Neuronal stem cell (in vitro differentiated cells): ENCODE data around the gene RAX2. TPM values are rescaled to one million over a fixed set of nuclear protein-coding genes. Genes with fewer than 3 reads are reported as not detected.
A peak's percentile ranks its signal among the peaks of the same experiment; 100 is the strongest.

ENCODE experiments used
- DNase-seq: peaks from one replicate; pipeline ENCODE4 v3.0.0-alpha.2; 2013; ENCODE audit warnings: low spot score
- H2AFZ ChIP-seq: one replicate; pipeline ENCODE4 v1.6.1; 2013; ENCODE audit warnings: mild to moderate bottlenecking, low read length, inconsistent platforms
- H2AK5ac ChIP-seq: 2 replicates; pipeline ENCODE4 v1.6.1; 2013; ENCODE audit warnings: low read depth, mild to moderate bottlenecking, inconsistent platforms, low read length, moderate library complexity, mixed read lengths
- H2BK120ac ChIP-seq: 2 replicates; pipeline ENCODE4 v1.6.1; 2013; ENCODE audit warnings: low read depth, mild to moderate bottlenecking, inconsistent platforms, low read length, moderate library complexity, mixed read lengths
- H2BK12ac ChIP-seq: one replicate; pipeline ENCODE4 v1.6.1; 2013; ENCODE audit warnings: low read length, inconsistent platforms
- H2BK15ac ChIP-seq: 2 replicates; pipeline ENCODE4 v1.6.1; 2013; ENCODE audit warnings: mild to moderate bottlenecking, low read length, inconsistent platforms, mixed read lengths
- H2BK5ac ChIP-seq: one replicate; pipeline ENCODE4 v1.6.1; 2013; ENCODE audit warnings: inconsistent platforms, mild to moderate bottlenecking, low read length, moderate library complexity
- H3K14ac ChIP-seq: one replicate; pipeline ENCODE4 v1.6.1; 2013; ENCODE audit warnings: low read length, inconsistent platforms
- H3K18ac ChIP-seq: 2 replicates; pipeline ENCODE4 v1.6.1; 2013; ENCODE audit warnings: low read length, inconsistent platforms
- H3K23ac ChIP-seq: 2 replicates; pipeline ENCODE4 v1.6.1; 2013; ENCODE audit warnings: low read depth, mild to moderate bottlenecking, mixed read lengths, low read length, inconsistent platforms; ENCODE audit not compliant: poor library complexity
- H3K27ac ChIP-seq: replicated peaks from 3 replicates; pipeline ENCODE4 v1.5.1; 2013; ENCODE audit warnings: low read length, inconsistent platforms
- H3K27me3 ChIP-seq, 3 experiments: 2 replicates each; pipeline ENCODE4 v1.6.1; 2013; ENCODE audit warnings: low read length in 3 of 3, mild to moderate bottlenecking in 2 of 3, inconsistent platforms in 1 of 3, low read depth in 1 of 3, mixed read lengths in 1 of 3, moderate library complexity in 1 of 3; ENCODE audit not compliant: control insufficient read depth in 3 of 3, insufficient read depth in 3 of 3
- H3K36me3 ChIP-seq, 2 donors: replicated peaks in 1 of 2; 2 replicates each; pipeline ENCODE4 v1.6.1; 2013; ENCODE audit warnings: low read length in 2 of 2; ENCODE audit not compliant: control insufficient read depth in 2 of 2, insufficient read depth in 2 of 2
- H3K4ac ChIP-seq: 2 replicates; pipeline ENCODE4 v1.6.1; 2013; ENCODE audit warnings: inconsistent platforms, mild to moderate bottlenecking, low read length, moderate library complexity
- H3K4me1 ChIP-seq, 2 donors: 1 replicate in 1 of 2; 2 replicates in 1 of 2; pipeline ENCODE4 v1.6.1; 2013; ENCODE audit warnings: low read length in 2 of 2, low read depth in 1 of 2; ENCODE audit not compliant: control insufficient read depth in 2 of 2, insufficient read depth in 1 of 2
- H3K4me2 ChIP-seq: one replicate; pipeline ENCODE4 v1.6.1; 2013; ENCODE audit warnings: mild to moderate bottlenecking, low read length, inconsistent platforms; ENCODE audit not compliant: insufficient read depth, poor library complexity, severe bottlenecking
- H3K4me3 ChIP-seq, 2 donors: 2 replicates each; pipeline ENCODE4 v1.5.1; 2013; ENCODE audit warnings: low read length in 2 of 2, mild to moderate bottlenecking in 2 of 2, inconsistent platforms in 1 of 2, moderate library complexity in 1 of 2
- H3K79me1 ChIP-seq: one replicate; pipeline ENCODE4 v1.6.1; 2013; ENCODE audit warnings: low read depth, mild to moderate bottlenecking, inconsistent platforms, low read length, moderate library complexity
- H3K9ac ChIP-seq: one replicate; pipeline ENCODE4 v1.6.1; 2013; ENCODE audit warnings: mild to moderate bottlenecking, low read depth, low read length, inconsistent platforms; ENCODE audit not compliant: poor library complexity
- H3K9me3 ChIP-seq, 2 donors: replicated peaks in 1 of 2; 2 replicates each; pipeline versions ENCODE3 to v1.6.1; 2013; ENCODE audit warnings: low read length in 2 of 2, mild to moderate bottlenecking in 2 of 2, inconsistent platforms in 1 of 2, low read depth in 1 of 2, mixed read lengths in 1 of 2, moderate library complexity in 1 of 2; ENCODE audit not compliant: control insufficient read depth in 2 of 2, insufficient read depth in 1 of 2
- H4K8ac ChIP-seq: one replicate; pipeline ENCODE4 v1.6.1; 2013; ENCODE audit warnings: low read depth, mild to moderate bottlenecking, inconsistent platforms, low read length, moderate library complexity
- H4K91ac ChIP-seq: one replicate; pipeline ENCODE4 v1.6.1; 2013; ENCODE audit warnings: low read length, low read depth, mild to moderate bottlenecking, inconsistent platforms; ENCODE audit not compliant: poor library complexity
- WGBS, 2 donors: extraction: QIAGEN DNeasy Blood & Tissue Kit; methylation state at CpG; one replicate each; pipeline ENCODE4 v1.1.7; 2013; ENCODE audit warnings: missing lambda C conversion rate in 2 of 2, mixed read lengths in 1 of 2; ENCODE audit not compliant: insufficient read length in 2 of 2, insufficient replicate concordance in 1 of 2; ENCODE audit errors: extremely low coverage in 2 of 2; 5-methylcytosine and 5-hydroxymethylcytosine counted together
- polyA plus RNA-seq, 2 experiments: library from polyadenylated mRNA; stranded (reverse); fragments of 200-250 nt; gene quantifications; one replicate each; pipeline ENCODE4 v1.2.3, GENCODE V29; 2013

The RAX2 gene
- 0.01 TPM for polyA plus RNA-seq (2013, experiment 1 of 2)
- 0.03 TPM for polyA plus RNA-seq (2013, experiment 2 of 2)

GRCh38 chr19:3771906-3772455 is at the start of gene RAX2:
Gene RAX2 (minus strand): TSS chr19:3772228. CDS start chr19:3771742, 486 bp downstream.
- no peak within 1 kb of the TSS for H3K4me3 ChIP-seq
- no peak within 1 kb of the TSS for H4K91ac ChIP-seq
- peaks cover 0 to 11% of the 10 kb centered on the region in 2 donors for H3K4me1 ChIP-seq
- WGBS, 2 donors, result no CpG with 5 or more reads among the region's 23 CpGs
- peak within 1 kb of the TSS; percentile 65 for H3K23ac ChIP-seq
- H4K8ac ChIP-seq, result no peak within 1 kb of the TSS
- H3K14ac ChIP-seq, result peak within 1 kb of the TSS; percentile 89
- peak within 1 kb of the TSS; percentile 0 for H2BK5ac ChIP-seq
- peak within 1 kb of the TSS; percentile 73 for H2BK12ac ChIP-seq
- no peak within 1 kb of the TSS for H2AFZ ChIP-seq
- H3K9me3 ChIP-seq, result no peaks in the 10 kb centered on the region
- peak within 1 kb of the TSS; percentile 18 for H3K4me2 ChIP-seq
- peak within 1 kb of the TSS; percentile 89 for H2BK15ac ChIP-seq
- no peak within 1 kb of the TSS for H3K27ac ChIP-seq
- H3K79me1 ChIP-seq, result no peaks in the 10 kb centered on the region
- H3K9ac ChIP-seq, result peak within 1 kb of the TSS; percentile 70
- peak within 1 kb of the TSS; percentile 37 for H3K4ac ChIP-seq
- H2BK120ac ChIP-seq, result no peak within 1 kb of the TSS
- H3K36me3 ChIP-seq, result peaks cover 3 to 10% of the 10 kb centered on the region in 2 donors
- DNase-seq, result no peak
- peak within 1 kb of the TSS; percentile 93 for H3K18ac ChIP-seq
- H3K27me3 ChIP-seq, result peaks cover 0 to 5% (median 0%) of the 10 kb centered on the region in 3 experiments
- peak within 1 kb of the TSS; percentile 90 for H2AK5ac ChIP-seq

GRCh38 chr19:3821156-3821555 is 49.1 kb upstream of the RAX2 start:
- H4K8ac ChIP-seq, result no peak overlapping the region
- peak overlapping the region; percentile 83 for H2AK5ac ChIP-seq
- H3K4me2 ChIP-seq, result no peak overlapping the region
- H3K14ac ChIP-seq, result peak overlapping the region; percentile 71
- H3K27ac ChIP-seq, result no peak overlapping the region
- H3K9me3 ChIP-seq, result no peaks in the 10 kb centered on the region
- peak overlapping the region; percentile 81 for H2BK15ac ChIP-seq
- H3K4me1 ChIP-seq, result peaks cover 0 to 4% of the 10 kb centered on the region in 2 donors
- no peaks in the 10 kb centered on the region for H3K79me1 ChIP-seq
- H2BK5ac ChIP-seq, result peak overlapping the region; percentile 35
- no peak for DNase-seq
- H2AFZ ChIP-seq, result no peak overlapping the region
- H3K9ac ChIP-seq, result no peak overlapping the region
- peak overlapping the region; percentile 73 for H3K23ac ChIP-seq
- no peak overlapping the region for H3K4me3 ChIP-seq
- peak overlapping the region; percentile 73 for H2BK12ac ChIP-seq
- H3K27me3 ChIP-seq, result peaks cover 0 to 23% (median 0%) of the 10 kb centered on the region in 3 experiments
- H3K36me3 ChIP-seq, result no peaks in the 10 kb centered on the region
- H4K91ac ChIP-seq, result no peak overlapping the region
- H3K4ac ChIP-seq, result no peak overlapping the region
- H2BK120ac ChIP-seq, result no peak overlapping the region
- peak overlapping the region; percentile 80 for H3K18ac ChIP-seq
- WGBS, 2 donors, result no CpG with 5 or more reads among the region's 23 CpGs

- H4K8ac ChIP-seq, result no peak overlapping the region
- H3K27me3 ChIP-seq, result peaks cover 0 to 16% (median 0%) of the 10 kb centered on the region in 3 experiments
- H3K4ac ChIP-seq, result no peak overlapping the region
- H3K27ac ChIP-seq, result no peak overlapping the region
- no peak for DNase-seq
- no peak overlapping the region for H2AFZ ChIP-seq
- no peaks in the 10 kb centered on the region for H3K36me3 ChIP-seq
- H3K79me1 ChIP-seq, result no peaks in the 10 kb centered on the region
- H3K4me3 ChIP-seq, result no peak overlapping the region
- no peak overlapping the region for H3K9ac ChIP-seq
- peaks cover 0 to 3% of the 10 kb centered on the region in 2 donors for H3K4me1 ChIP-seq
- H2BK15ac ChIP-seq, result no peak overlapping the region
- H2BK12ac ChIP-seq, result no peak overlapping the region
- H3K9me3 ChIP-seq, result no peaks in the 10 kb centered on the region
- peak overlapping the region; percentile 64 for H3K18ac ChIP-seq
- no peak overlapping the region for H3K23ac ChIP-seq
- H2BK120ac ChIP-seq, result no peak overlapping the region
- peak overlapping the region; percentile 63 for H3K14ac ChIP-seq
- H4K91ac ChIP-seq, result no peak overlapping the region
- no CpG with 5 or more reads among the region's 19 CpGs for WGBS, 2 donors
- peak overlapping the region; percentile 83 for H2AK5ac ChIP-seq
- H3K4me2 ChIP-seq, result no peak overlapping the region
- H2BK5ac ChIP-seq, result no peak overlapping the region
These were observed 48.0 kb upstream of the RAX2 start for GRCh38 chr19:3819989-3820388.

GRCh38 chr19:3818918-3819317 is 46.9 kb upstream of the RAX2 start:
- Histone ChIP-seq H3K4me3 (peak overlapping the region in 1 of 2 donors; percentile 37), H4K91ac (no peak overlapping the region), H3K4ac (peak overlapping the region; percentile 53)

More at GRCh38 chr19:3818918-3819317, 46.9 kb upstream of the RAX2 start:
- Histone ChIP-seq H3K14ac (peak overlapping the region; percentile 71), H3K27ac (no peak overlapping the region), H3K9me3 (no peaks in the 10 kb centered on the region), H2BK12ac (no peak overlapping the region), H3K4me1 (peaks cover 0 to 3% of the 10 kb centered on the region in 2 donors), H2AK5ac (peak overlapping the region; percentile 84), H2BK15ac (peak overlapping the region; percentile 37), H2BK120ac (no peak overlapping the region), H3K27me3 (peaks cover 0 to 11% (median 0%) of the 10 kb centered on the region in 3 experiments), H4K8ac (no peak overlapping the region), H3K4me2 (peak overlapping the region; percentile 2), H2AFZ (no peak overlapping the region), H3K36me3 (no peaks in the 10 kb centered on the region), H2BK5ac (no peak overlapping the region), H3K9ac (peak overlapping the region; percentile 44), H3K23ac (peak overlapping the region; percentile 85), H3K18ac (peak overlapping the region; percentile 80), H3K79me1 (no peaks in the 10 kb centered on the region)
- WGBS, 2 donors, result no CpG with 5 or more reads among the region's 31 CpGs
- no peak for DNase-seq
